Lower leg skin (tissue), 4 donors: ENCODE data around the gene DPCD. TPM values are rescaled to one million over a fixed set of nuclear protein-coding genes. Genes with fewer than 3 reads are reported as not detected.

Experiments
- DNase-seq, 2 donors: peaks; one replicate each; pipeline ENCODE4 v3.0.0-alpha.2; 2019; ENCODE audit warnings: low spot score in 2 of 2
- H3K4me3 ChIP-seq: fragments of 200-600 bp; sonication (generic); 2 replicates; pipeline ENCODE4 v1.5.1; 2017; ENCODE audit warnings: mild to moderate bottlenecking, low read depth; ENCODE audit not compliant: poor library complexity, severe bottlenecking
- CTCF ChIP-seq, 3 donors: fragments of 450-650 bp; IDR thresholded peaks; one replicate each; pipeline ENCODE4 v1.5.1; 2016; ENCODE audit warnings: antibody characterized with exemption in 3 of 3, mild to moderate bottlenecking in 3 of 3, moderate library complexity in 2 of 3
- POLR2A ChIP-seq, 2 donors: fragments of 450-650 bp; IDR thresholded peaks; one replicate each; pipeline ENCODE4 v1.6.1; 2016 to 2017; ENCODE audit warnings: antibody characterized with exemption in 2 of 2, mild to moderate bottlenecking in 1 of 2, moderate library complexity in 1 of 2
- WGBS, 2 donors: methylation state at CpG; one replicate each; pipeline ENCODE4 v1.1.5; 2018; 5-methylcytosine and 5-hydroxymethylcytosine counted together
- intact Hi-C: fragments of 100-400 bp; cut with DNase I; formaldehyde crosslinking; loops from one replicate; pipeline ENCODE4 v1.15.0; 2023; ENCODE audit warnings: low total_unique reads
- total RNA-seq, 4 donors: library from RNA; depleted of rRNA; stranded (reverse); fragments of >200 nt; gene quantifications; one replicate each; pipeline ENCODE4 v1.1.0, GENCODE V29; 2016

DPCD gene
- total RNA-seq, 4 donors from 2014 or later: 9.6 to 18.4 (median 11.4) TPM

DNA sequence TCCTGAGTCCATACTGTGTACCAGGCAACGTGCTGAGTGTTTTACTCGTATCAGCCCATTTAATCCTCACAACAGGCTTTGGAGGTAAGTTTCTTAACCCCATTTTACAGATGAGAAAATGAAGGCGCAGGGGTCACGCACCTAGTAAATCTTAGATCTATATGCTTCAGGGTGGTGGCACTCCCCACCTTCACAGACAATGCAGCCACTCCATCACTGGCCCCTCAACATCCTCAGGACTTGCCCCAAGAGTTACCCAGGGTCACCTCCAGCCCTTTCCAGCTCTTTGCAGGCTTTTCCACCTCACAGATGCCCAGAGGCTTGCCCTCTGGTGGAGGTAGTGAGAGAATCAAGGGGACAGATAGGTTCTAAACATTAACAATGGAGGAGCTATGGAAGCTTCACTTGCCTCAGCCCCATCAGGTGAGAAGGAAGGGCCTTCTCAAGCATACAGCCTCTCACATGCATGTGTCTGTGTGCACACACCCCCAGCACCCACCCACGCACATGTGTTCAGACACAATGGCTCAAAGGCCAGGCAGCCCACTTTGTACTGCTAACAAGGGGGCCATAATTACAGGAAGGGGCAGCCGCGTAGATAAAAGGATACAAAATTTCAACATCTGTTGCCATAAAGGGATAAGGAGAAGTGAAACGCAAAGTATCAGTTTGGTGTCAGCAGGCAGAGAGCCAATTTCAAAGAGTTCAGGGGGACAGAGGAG lies 29.1 kb downstream of the DPCD start:
- intact Hi-C loops: no loop called here
- TF ChIP-seq POLR2A (IDR thresholded peaks at IDR 0.05) (no peak), CTCF (IDR thresholded peaks at IDR 0.05) (no peak)
- WGBS, 2 donors: 83 to 84% methylated on average over 8 of the region's 8 CpGs
- DNase-seq: no peak
- no peak overlapping the region for H3K4me3 ChIP-seq

GRCh38 chr10:101617824-101618568 lies 29.9 kb downstream of the DPCD start:
- 88 to 96% methylated on average over 4 of the region's 4 CpGs for WGBS, 2 donors
- intact Hi-C loops: no loop called here
- TF ChIP-seq CTCF (IDR thresholded peaks at IDR 0.05): no peak
- TF ChIP-seq POLR2A (IDR thresholded peaks at IDR 0.05): no peak
- no peak overlapping the region for H3K4me3 ChIP-seq
- DNase-seq: no peak

DNA sequence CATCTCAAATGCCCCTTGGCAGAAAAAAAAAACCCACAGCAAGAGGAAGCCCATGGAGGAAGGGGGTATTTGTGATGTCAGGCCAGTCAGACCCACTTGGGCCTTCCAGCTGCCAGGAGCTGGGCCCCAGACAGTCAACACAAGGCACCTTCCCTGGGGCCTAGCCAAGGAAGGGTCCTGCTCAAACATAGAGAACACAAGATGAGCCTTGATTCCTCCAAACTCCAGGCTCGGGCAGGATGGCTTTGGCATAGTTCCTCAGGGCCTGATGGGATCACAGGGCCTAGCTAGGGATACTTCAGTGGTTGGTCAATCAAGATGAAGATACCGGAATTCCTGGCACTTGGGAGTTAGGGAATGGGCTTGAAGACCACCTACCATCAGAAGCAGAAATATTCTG lies 30.8 kb downstream of the DPCD start:
- DNase-seq: no peak
- 97 to 100% methylated on average over 2 of the region's 2 CpGs for WGBS, 2 donors
- H3K4me3 ChIP-seq: no peak overlapping the region
- TF ChIP-seq POLR2A (IDR thresholded peaks at IDR 0.05) (no peak), CTCF (IDR thresholded peaks at IDR 0.05) (no peak)
- intact Hi-C loops: no loop called here

DNA sequence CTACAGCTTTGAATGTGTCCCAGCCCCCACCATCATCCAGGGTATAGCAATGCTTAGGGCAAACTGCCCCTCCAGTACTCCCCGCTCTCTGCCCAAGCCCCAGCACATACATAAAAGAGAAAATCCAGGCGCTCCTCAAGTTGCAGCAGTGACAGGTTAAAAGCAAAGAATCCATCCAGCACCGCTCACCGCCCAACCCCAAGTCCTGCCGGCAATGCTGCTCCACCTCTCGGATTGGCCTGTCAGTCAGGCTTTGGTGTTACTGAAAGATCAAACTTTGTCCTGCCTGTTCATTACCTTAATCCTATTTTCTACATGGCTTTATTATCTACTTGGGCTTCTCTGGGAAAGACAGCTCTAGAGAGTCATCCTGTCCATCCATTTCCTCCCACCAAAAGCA lies 31.9 kb downstream of the DPCD start:
- WGBS, 2 donors: 94 to 96% methylated on average over 6 of the region's 6 CpGs
- no peak for TF ChIP-seq POLR2A (IDR thresholded peaks at IDR 0.05)
- no peak for TF ChIP-seq CTCF (IDR thresholded peaks at IDR 0.05)
- intact Hi-C loops: no loop called here
- no peak for DNase-seq
- H3K4me3 ChIP-seq: no peak overlapping the region

DNA sequence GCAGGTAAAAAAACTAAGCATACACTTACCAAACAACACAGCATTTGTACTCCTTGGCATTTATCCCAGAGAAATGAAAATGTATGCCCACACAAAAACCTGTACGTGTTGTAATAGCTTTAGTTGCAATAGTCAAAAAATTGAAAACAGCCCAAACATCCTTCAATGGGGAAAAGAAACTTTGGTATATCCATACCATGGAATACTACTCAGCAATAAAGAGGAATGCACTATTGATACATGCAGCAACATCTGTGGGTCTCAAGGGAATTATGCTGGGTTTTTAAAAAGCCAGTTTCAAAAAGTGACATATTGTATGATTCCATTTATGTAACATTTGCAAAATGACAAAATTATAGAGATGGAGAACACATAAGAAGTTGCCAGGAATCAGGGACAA lies 35.4 kb downstream of the DPCD start:
- H3K4me3 ChIP-seq: no peak overlapping the region
- TF ChIP-seq CTCF (IDR thresholded peaks at IDR 0.05) (no peak), POLR2A (IDR thresholded peaks at IDR 0.05) (no peak)
- 72 to 74% methylated on average over 1 of the region's 1 CpG for WGBS, 2 donors
- intact Hi-C loops: no loop called here
- DNase-seq: no peak
